HepG2 (cell line): ENCODE results near the gene EMC8. TPM values are rescaled to one million over a fixed set of nuclear protein-coding genes. Genes with fewer than 3 reads are reported as not detected.

ENCODE experiments used
- AGO1 ChIP-seq: fragments of 200-400 bp; formaldehyde crosslinking; IDR thresholded peaks from 2 replicates; pipeline ENCODE4 v1.6.1; 2017; ENCODE audit warnings: mild to moderate bottlenecking, low read depth, low read length, moderate library complexity; ENCODE audit not compliant: poor library complexity, severe bottlenecking
- ARID5B ChIP-seq: IDR thresholded peaks from 2 replicates; pipeline ENCODE4 v1.4.0; 2020; ENCODE audit warnings: mild to moderate bottlenecking, missing genetic modification reagents
- CC2D1A ChIP-seq: sonication (generic); formaldehyde crosslinking; IDR thresholded peaks from 2 replicates; pipeline ENCODE4 v1.8.1; 2023; ENCODE audit warnings: mild to moderate bottlenecking, missing genetic modification reagents
- DMAP1 ChIP-seq: IDR thresholded peaks from 2 replicates; pipeline ENCODE4 v1.6.1; 2016
- HOXA3 ChIP-seq: sonication (generic); formaldehyde crosslinking; IDR thresholded peaks from 2 replicates; pipeline ENCODE4 v1.5.0; 2020; ENCODE audit warnings: missing genetic modification reagents
- IKZF5 ChIP-seq: IDR thresholded peaks from 2 replicates; pipeline ENCODE4 v1.6.1; 2018; ENCODE audit warnings: missing genetic modification reagents, mild to moderate bottlenecking, missing compliant biosample characterization
- ISX ChIP-seq: sonication (generic); formaldehyde crosslinking; conservative IDR thresholded peaks from 2 replicates; pipeline ENCODE4 v1.5.0; 2020; ENCODE audit warnings: missing genetic modification reagents
- KDM6A ChIP-seq: IDR thresholded peaks from 2 replicates; pipeline ENCODE4 v1.6.1; 2016; ENCODE audit warnings: low read depth
- RFX3 ChIP-seq: IDR thresholded peaks from 2 replicates; pipeline ENCODE4 v1.6.1; 2016; ENCODE audit warnings: missing biosample characterization, missing genetic modification reagents
- SKI ChIP-seq: fragments of 450-650 bp; IDR thresholded peaks from one replicate; pipeline ENCODE4 v1.6.1; 2018; ENCODE audit warnings: mild to moderate bottlenecking; ENCODE audit not compliant: partially characterized antibody
- STAT6 ChIP-seq: sonication (generic); formaldehyde crosslinking; IDR thresholded peaks from 2 replicates; pipeline ENCODE4 v1.4.0; 2020; ENCODE audit warnings: missing genetic modification reagents, mild to moderate bottlenecking, borderline replicate concordance
- TAF1 ChIP-seq: sonication (generic); formaldehyde crosslinking; IDR thresholded peaks from 2 replicates; pipeline ENCODE4 v1.4.0; 2020; ENCODE audit warnings: missing genetic modification reagents
- ZBTB46 ChIP-seq: sonication (generic); formaldehyde crosslinking; IDR thresholded peaks from 2 replicates; pipeline ENCODE4 v1.4.0; 2020; ENCODE audit warnings: mild to moderate bottlenecking, missing genetic modification reagents, borderline replicate concordance
- ZBTB8A ChIP-seq: sonication (generic); formaldehyde crosslinking; IDR thresholded peaks from 2 replicates; pipeline ENCODE4 v1.4.0; 2020; ENCODE audit warnings: mild to moderate bottlenecking, low read depth, missing genetic modification reagents, borderline replicate concordance
- ZFP36L1 ChIP-seq: sonication (generic); formaldehyde crosslinking; IDR thresholded peaks from 2 replicates; pipeline ENCODE4 v1.8.0; 2022; ENCODE audit warnings: mild to moderate bottlenecking, missing genetic modification reagents, moderate library complexity
- ZMYM4 ChIP-seq: sonication (generic); formaldehyde crosslinking; IDR thresholded peaks from 2 replicates; pipeline ENCODE4 v1.8.1; 2023; ENCODE audit warnings: mild to moderate bottlenecking, missing genetic modification reagents
- ZNF30 ChIP-seq: sonication (generic); formaldehyde crosslinking; IDR thresholded peaks from 2 replicates; pipeline ENCODE4 v1.5.0; 2020; ENCODE audit warnings: mild to moderate bottlenecking, missing genetic modification reagents
- ZNF557 ChIP-seq: sonication (generic); formaldehyde crosslinking; IDR thresholded peaks from 2 replicates; pipeline ENCODE4 v1.4.0; 2020; ENCODE audit warnings: missing genetic modification reagents
- ZNF672 ChIP-seq: sonication (generic); formaldehyde crosslinking; IDR thresholded peaks from 2 replicates; pipeline ENCODE4 v1.8.1; 2022; ENCODE audit warnings: missing genetic modification reagents
- ZSCAN22 ChIP-seq: sonication (generic); formaldehyde crosslinking; IDR thresholded peaks from 2 replicates; pipeline ENCODE4 v1.4.0; 2020; ENCODE audit warnings: mild to moderate bottlenecking, missing genetic modification reagents
- ZSCAN29 ChIP-seq: sonication (generic); formaldehyde crosslinking; conservative IDR thresholded peaks from 2 replicates; pipeline ENCODE4 v1.4.0; 2020; ENCODE audit warnings: mild to moderate bottlenecking, missing genetic modification reagents
- polyA plus RNA-seq, 8 experiments: library from polyadenylated mRNA; depleted of rRNA in 3 of 8; stranded (reverse) in 7 of 8; unstranded in 1 of 8; fragments of >200 nt; fragmentation: Illumina TruSeq in 4 of 8; extraction: Trizol in 4 of 8; gene quantifications; 2 replicates each; pipeline versions ENCODE4 v1.2.1 to v1.2.3, GENCODE V29; 2011 to 2016; ENCODE audit warnings: low read depth in 4 of 8, missing spikeins in 1 of 8, mixed read lengths in 1 of 8; ENCODE audit not compliant: insufficient read depth in 1 of 8
- total RNA-seq, 5 experiments: library from RNA; depleted of rRNA; stranded (reverse); fragments of >200 nt; fragmentation: Illumina TruSeq; extraction: Trizol; gene quantifications; 2 replicates each; pipeline ENCODE4 v1.2.3, GENCODE V29; 2016; ENCODE audit warnings: low read depth in 1 of 5

The EMC8 gene
- total and polyA plus RNA-seq, 2 of the 13 experiments (the other 11 are each of a cell fraction or from before 2014, with no cell fraction given), result 55.0 to 76.0 TPM

DNA sequence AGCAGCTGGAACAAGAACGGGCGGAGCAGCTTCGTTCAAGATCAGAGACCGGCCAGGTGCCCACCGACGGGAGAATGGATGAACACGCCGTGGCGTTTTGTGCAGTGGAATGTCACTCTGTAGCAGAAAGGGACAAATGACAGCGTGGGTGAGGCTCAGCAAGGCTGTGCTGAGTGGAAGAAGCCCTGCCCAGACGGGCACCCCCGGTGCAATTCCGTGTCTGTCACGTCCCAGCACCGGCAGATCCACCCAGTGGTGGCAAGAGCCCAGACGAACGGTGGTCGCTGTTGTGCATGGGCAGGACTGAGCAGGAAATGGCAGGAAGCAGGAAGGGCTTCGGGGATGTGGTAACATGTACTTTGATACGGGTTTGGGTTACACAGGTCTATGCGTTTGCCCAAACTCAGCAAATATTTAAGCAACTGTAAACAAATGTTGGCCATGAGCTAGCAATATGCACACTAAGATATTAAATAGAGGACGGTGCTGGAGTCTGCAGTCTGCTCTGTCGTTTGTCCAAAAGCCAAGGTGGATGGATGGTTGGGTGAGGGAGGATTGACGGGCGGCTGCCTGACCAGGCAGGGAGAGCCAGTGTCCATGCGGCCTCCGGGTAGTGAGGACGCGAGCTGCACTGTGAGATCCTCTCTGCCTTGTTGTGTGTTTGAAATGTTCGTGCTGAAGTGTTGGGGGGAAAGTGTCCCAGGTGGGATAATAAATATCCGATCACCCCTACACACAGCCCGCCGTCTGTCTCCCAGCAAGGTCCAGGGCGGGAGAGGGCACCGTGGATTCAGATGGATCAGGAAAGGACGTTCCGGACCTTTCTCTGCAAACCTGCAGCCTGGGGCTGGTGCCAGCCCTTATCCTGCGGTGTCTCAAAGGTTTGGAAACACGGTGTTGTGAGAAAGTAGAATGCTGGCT, 48.6 kb upstream of the EMC8 start (continued):
- peak; percentile 87 for TF ChIP-seq ZNF557 (CRISPR knock-in tag)
- peak; percentile 85 for TF ChIP-seq SKI
- no peak for TF ChIP-seq AGO1
- peak; percentile 99 for TF ChIP-seq ZSCAN29
- TF ChIP-seq CC2D1A (CRISPR knock-in tag), result peak; percentile 85; the same call in 1 of the 2 replicates
- no peak for TF ChIP-seq ZNF672
- no peak for TF ChIP-seq ZNF30 (CRISPR knock-in tag)
- TF ChIP-seq ZBTB46 (CRISPR knock-in tag), result peak; percentile 82; the same call in 1 of the 2 replicates
- no peak for TF ChIP-seq ZSCAN22 (CRISPR knock-in tag)
- TF ChIP-seq DMAP1 (CRISPR knock-in tag), result peak; percentile 60
- TF ChIP-seq ISX (CRISPR knock-in tag), result no peak; the same call in 1 of the 2 replicates
- peak; percentile 95 for TF ChIP-seq ARID5B (CRISPR knock-in tag)
- 0 out of 2 replicates have a peak, but pooled peaks have one; percentile 24 for TF ChIP-seq ZBTB8A (CRISPR knock-in tag)
- peak; percentile 73 for TF ChIP-seq TAF1 (CRISPR knock-in tag)
- TF ChIP-seq IKZF5 (CRISPR knock-in tag), result peak; percentile 86
- TF ChIP-seq RFX3, result no peak
- TF ChIP-seq STAT6 (CRISPR knock-in tag), result peak; percentile 70
- peak; percentile 80 for TF ChIP-seq ZMYM4 (CRISPR knock-in tag)
- TF ChIP-seq KDM6A (CRISPR knock-in tag), result peak; percentile 73
- peak; percentile 96 for TF ChIP-seq HOXA3
- TF ChIP-seq ZFP36L1 (CRISPR knock-in tag), result no peak
